HG03139 (cell line): ENCODE results near the gene DCTN5.
A peak's percentile ranks its signal among the peaks of the same experiment; 100 is the strongest.

ENCODE experiments used
- ATAC-seq: cut with Tn5 transposase; IDR thresholded peaks from one replicate; pipeline ENCODE4 v1.9.1; 2021; ENCODE audit not compliant: unreplicated experiment

The DCTN5 gene

DNA sequence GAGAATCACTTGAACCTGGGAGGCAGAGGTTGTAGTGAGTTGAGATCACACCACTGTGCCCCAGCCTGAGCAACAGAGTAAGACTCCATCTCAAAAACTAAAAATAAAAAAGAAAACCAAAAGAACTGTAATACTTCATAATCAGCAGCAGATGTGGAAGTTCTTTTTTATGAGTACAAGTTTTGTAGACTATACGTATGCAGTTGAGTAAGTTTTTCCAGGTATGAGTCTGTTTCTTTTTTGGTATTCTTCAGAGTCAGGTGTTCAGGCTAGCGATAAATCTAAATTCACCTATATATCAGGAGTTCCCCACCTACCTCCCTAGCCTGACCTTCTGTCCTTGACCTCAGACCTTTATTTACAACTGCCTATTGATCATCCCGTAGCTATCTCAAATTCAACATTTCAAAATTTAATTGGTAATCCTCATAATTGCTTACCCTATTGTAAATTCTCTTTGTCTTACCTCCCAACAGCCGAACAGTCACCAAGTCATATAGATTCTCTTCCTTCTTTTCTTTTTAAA, 10.7 kb downstream of the DCTN5 start:
- ATAC-seq = no peak

DNA sequence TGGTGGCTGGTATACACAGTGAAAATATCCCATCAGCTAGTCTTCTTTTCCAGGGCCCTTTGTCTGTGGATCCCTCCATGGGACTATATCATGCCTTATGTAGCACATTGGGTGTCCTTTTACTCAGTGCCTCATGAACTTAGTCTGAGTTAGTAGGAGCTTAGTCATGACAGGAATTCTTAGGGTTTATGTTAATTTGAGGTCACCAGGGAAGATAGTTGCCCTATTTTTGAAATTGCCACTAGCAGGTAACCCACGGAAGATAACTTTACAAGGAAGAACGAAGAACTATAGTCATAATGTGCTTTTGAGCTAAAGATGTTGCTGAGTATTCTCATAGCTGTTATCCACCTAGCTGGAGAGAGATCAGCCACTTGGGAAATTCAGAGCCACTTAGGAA, 22.7 kb downstream of the DCTN5 start:
- no peak for ATAC-seq

DNA sequence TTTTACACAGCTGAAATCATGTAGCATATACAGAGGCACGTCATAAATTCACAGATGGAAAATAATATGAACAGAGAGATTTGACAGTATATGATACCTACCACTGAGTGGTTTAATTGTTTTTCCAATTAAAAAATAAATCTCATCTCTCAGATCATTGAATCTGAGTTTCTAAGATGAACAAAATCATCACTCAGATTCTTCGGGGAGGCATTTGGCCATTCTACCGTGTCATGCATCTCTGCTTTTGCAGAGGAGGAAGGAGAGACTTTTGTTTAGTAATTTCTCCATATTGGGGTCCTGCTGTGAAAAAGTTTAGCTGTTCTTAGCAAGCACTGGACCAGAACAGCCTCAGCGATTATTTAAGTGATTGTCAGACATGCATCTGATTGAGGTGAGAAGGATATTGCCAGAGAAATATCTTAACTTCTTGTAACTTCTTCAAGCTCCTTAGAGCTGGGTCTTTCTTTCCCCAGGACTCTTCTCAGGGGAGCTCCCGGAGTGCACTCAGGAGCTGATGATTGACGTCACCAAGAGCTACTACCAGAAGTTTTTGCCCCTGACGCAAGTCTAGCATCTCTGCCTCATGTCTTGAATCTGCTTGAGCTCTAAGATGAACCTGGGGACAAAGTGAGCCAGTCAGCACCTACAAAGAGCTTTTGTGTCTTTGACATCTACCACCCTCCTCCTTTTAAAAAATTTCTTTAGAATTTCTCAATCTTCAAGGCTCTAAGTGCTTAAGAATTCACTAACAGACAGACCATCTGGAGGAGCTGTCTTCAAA, 25.5 kb downstream of the DCTN5 start:
- no peak for ATAC-seq

DNA sequence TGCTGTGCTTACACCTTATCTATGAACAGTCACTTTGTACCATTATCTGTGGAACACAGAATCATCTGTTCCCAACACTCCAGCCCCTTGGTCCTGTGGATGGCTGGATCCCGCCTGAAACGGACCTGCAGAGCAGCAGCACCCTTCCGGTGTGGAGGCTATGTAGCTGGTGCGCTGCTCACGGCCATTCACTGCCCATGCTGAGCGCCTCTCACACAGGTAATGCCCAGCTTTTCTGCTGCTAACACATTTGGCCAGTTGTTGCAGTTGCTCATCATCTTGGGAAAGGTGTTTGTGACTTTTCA, 26.0 kb downstream of the DCTN5 start:
- no peak for ATAC-seq

DNA sequence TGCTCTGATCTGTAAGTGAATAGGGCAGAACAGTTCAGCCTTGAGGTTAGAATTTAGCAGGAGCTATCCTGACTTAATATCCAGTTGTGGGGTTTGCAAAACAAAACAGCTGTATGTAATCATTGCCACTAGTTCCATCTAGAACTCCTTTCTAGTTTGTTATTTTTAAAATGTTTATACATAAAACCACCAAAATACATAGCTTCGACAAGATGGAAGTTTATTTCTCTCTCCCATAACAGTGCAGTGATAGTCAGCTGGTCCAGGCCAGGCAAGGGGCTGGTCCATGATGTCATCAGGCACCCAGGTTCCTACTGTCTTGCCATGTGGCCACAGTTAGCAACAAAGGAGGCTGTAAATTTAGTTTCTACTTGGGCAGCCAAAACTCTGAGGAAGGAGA, 27.0 kb downstream of the DCTN5 start:
- ATAC-seq = no peak

DNA sequence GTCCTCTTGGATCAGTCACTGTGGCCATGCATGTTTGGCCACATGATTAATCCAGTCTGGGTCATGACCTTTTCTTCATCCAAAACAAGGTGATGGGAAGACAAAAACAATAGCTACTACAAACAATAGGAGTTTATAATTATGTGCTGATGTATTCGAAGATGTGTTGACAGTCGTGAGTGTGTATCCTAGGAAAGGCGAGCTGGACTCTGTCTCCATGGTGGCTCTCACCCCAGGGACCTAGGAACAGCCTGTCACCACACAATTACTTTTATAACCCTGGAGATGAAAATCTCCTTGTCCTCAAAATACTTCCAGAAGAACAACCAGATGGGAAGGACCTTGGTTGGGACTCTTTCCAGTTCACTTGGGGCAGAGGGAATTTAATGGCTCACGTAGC, 27.6 kb downstream of the DCTN5 start:
- ATAC-seq = no peak

DNA sequence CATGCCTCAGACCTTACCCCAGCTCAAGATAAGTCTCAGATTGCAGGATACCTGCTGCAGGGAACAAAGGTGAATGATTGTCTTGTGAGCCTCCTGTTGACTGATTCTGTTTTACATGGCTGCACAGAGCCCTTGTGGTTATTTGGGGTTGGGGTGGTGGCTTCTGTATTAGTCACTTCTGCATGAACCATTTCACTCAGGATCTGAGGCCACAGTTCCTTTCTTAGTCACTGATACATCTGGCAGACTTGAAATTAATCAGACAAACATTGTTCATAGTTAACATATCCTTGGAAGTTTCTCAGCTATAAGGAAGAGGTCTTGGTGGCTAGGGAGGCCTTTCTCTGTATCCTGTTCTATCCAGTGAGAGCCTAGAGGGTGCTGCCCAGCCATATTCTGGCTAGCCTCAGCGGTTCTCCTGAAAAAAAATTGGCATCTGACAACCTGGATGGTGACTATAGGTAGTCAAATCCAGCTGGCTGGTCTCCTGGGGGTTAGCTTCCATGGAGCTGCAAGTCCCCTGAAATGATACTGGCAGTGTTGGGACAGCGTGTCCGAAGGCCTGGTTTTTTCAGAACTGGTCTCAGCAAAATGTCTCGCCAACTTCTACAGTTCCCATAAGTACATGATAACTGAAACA, 29.0 kb downstream of the DCTN5 start:
- ATAC-seq = peak; percentile 91

DNA sequence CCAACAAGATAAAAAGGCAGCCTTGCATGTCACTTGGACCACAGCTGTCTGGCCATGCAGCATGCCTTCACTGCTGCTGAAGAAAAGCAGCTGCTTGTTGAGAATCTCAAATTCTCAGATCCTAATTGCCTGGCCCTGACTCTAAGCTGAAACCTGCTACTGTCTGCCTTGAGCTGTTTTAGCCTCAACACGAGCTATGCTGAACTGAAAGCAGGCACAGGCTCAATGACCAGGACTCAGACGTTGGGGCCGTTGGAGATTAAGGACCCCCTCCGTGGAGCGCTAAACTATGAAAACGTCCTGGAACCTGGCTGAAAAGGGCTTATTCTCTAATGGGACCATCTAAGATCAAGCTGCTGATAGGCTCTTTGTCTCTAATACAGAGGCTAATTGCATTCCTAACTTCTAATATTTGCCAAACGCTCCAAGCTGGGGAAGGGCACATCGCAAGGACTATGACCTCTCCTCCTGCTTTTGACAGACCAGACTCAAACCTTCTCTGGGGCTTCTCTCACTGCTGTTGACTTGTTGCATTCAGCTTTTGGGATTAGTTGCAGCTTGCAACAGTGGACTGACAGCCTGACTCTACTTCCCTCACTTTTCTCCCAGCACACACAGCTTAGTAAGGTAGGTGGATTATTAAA, 32.8 kb downstream of the DCTN5 start:
- ATAC-seq = no peak

DNA sequence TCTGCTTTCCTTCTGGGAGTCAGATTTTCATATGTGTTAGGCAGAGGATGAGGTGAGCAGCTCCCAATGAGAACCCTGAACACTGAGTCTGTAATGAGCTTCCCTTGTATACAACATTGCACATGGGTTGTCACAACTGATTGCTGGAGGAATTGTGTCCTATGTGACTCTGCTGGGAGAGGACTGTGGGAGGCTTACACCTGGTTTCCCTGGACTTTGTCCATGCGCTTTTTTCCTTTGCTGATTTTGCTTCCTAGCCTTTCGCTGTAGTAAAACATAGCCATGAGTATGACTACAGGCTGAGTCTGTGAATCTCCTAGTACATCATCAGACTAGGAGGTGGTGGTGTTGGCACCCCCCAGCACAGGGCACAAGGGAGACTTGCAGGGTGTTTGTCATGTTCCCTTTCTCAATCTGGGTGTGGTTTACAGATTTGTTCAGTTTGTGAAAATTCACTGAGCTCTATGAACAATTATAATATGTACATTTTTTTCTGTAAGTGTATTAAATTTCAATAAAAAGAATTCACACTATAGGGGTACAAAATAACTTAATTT, 35.7 kb downstream of the DCTN5 start:
- no peak for ATAC-seq

DNA sequence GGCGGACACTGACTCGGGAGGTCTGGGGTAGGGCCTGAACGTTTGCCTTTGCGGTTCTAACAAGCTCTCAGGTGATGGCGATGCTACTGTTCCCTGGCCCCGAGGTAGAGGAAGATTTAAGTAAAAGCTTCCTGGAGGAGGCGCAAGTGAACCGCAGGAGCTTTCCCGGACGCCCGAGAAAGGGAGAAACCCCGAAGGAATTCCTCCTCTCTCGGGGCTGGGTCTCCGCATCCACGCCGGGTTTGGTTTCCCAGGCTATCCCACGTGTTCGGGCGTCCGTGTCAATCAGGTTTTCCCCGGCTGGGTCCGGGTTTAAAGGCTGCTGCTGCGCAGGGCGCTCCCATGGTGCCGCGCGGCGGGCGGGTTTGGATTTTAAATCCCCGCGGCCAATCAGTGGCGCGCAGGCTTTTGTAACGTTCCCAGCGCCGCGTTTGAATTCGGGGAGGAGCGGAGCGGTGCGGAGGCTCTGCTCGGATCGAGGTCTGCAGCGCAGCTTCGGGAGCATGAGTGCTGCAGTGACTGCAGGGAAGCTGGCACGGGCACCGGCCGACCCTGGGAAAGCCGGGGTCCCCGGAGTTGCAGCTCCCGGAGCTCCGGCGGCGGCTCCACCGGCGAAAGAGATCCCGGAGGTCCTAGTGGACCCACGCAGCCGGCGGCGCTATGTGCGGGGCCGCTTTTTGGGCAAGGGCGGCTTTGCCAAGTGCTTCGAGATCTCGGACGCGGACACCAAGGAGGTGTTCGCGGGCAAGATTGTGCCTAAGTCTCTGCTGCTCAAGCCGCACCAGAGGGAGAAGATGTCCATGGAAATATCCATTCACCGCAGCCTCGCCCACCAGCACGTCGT, 37.4 kb downstream of the DCTN5 start, which contains the start of gene PLK1:
TSS of gene PLK1 (plus strand) at position 460 of the 844 bp plus-strand sequence. CDS start at position 504, 44 bp downstream.
- ATAC-seq = peak; percentile 76

DNA sequence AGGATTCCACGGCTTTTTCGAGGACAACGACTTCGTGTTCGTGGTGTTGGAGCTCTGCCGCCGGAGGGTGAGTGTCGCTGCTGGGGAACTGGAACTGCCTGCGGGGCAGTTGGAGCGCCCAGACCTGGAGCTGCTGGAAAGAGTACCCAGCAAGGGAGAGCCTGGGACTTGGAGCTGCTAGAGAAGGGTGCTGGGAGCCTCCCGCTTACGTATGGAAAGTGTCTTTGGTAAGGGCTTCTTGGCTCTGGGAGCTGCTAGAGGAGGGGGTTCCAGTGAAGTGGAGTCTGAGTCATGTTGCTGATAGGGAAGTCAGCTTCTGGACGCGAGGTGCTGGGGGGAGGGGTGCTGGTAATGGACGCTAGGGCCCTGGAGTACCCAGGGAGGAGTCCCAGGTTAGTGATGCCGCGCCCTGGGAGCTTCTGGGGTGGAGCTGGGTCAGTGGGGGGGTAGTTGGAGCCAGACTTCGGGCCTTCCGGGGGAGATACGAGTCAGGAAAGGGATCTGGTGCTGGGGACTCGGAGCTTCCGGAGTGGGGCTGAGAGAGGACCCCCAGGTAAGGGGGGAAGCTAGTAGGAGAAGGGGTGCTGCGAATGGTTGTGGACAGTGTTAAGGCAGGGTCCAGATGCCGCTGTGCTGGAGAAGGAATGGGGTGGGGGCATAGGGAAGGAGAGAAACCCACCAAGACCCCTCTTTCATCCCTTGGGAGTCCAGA, 38.2 kb downstream of the DCTN5 start:
- ATAC-seq = no peak

DNA sequence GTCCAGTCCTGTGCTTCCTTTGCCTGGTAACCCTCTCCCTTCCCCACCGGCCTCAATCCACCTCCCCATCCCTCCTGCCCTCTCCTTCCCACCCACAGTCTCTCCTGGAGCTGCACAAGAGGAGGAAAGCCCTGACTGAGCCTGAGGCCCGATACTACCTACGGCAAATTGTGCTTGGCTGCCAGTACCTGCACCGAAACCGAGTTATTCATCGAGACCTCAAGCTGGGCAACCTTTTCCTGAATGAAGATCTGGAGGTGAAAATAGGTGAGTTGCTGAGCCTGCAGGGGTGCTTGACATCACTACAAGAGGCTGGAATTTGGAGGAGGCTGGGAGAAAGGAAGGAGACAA, 38.7 kb downstream of the DCTN5 start:
- no peak for ATAC-seq

DNA sequence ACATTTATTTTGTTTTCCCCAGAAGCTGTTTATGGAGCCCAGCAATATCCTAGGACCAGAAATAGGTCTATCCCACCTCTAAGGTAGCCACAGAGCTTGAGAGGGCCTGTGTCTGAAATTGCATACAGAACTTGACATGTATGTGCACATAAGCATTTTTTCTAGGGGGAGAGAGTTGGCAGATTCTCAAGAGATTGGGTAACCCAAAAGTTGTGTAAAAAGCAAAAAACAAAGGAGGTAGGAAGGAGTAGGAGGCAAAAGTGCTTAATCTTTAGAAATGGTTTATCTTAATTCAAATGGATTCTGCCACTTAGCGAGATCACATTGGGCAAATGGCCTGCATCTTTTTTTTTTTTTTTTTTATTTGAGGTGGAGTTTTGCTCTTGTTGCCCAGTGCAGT, 40.9 kb downstream of the DCTN5 start:
- ATAC-seq = no peak

DNA sequence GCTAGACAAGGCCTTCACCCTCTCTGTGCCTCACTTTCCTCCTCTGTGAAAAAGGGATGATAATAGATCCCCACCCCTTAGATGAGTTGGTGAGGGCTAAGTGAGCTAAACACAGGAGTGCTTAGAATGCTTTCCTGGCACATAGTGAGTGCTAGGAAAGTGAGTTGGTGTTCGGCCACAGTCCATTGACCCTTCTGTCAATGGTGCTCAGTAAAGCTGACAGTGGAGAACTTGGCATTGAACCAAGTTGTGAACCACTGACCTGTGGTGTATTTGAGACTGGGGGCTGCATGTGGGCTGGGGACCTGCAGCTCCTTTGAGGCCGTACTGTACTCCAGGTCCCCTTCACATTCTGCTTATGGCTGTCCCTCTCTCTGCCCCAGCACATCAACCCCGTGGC, 42.2 kb downstream of the DCTN5 start:
- ATAC-seq = no peak

DNA sequence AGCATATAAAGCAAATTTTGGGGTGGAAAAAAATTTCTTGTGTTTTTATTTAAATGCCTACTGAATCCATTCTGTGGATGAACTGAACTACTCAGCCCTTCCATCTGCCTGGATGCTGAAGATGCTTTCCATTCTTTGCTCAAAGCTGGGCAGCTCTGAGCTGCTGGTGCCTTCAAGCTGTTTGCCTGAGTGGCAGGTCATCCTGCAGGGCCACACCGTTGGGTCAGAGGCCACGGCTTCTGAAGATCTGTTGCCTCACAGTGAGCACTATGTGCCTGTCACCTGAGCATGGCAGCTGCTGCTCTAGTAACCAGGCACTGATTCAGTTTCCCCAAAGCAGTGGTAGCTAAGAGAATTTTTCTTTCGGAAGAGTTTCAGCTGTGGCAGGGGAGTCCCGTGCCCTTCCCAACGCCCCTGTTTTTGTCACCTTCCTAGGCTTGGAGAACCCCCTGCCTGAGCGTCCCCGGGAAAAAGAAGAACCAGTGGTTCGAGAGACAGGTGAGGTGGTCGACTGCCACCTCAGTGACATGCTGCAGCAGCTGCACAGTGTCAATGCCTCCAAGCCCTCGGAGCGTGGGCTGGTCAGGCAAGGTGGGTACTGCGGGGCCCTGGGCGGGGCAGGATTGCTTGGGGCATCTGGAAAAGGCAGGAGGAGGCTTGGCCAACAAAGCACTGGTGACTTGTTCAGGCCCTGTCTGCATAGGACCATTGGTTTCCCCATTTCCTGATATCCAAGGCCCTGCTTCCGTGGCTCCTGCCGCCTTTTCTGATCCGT, 46.0 kb downstream of the DCTN5 start:
- no peak for ATAC-seq

DNA sequence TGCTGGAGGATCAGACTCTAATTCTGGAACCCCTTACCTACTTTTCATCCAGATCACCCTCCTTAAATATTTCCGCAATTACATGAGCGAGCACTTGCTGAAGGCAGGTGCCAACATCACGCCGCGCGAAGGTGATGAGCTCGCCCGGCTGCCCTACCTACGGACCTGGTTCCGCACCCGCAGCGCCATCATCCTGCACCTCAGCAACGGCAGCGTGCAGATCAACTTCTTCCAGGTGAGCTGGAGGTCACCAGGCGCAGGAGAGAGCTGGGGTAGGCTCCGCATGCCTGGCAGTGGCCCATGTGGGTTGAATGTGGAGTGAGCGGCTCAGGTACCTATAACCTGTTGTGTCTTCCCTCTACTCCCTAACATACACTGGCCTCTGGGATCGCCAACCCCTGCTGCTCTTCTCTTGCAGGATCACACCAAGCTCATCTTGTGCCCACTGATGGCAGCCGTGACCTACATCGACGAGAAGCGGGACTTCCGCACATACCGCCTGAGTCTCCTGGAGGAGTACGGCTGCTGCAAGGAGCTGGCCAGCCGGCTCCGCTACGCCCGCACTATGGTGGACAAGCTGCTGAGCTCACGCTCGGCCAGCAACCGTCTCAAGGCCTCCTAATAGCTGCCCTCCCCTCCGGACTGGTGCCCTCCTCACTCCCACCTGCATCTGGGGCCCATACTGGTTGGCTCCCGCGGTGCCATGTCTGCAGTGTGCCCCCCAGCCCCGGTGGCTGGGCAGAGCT, 48.3 kb downstream of the DCTN5 start:
- ATAC-seq = no peak

DNA sequence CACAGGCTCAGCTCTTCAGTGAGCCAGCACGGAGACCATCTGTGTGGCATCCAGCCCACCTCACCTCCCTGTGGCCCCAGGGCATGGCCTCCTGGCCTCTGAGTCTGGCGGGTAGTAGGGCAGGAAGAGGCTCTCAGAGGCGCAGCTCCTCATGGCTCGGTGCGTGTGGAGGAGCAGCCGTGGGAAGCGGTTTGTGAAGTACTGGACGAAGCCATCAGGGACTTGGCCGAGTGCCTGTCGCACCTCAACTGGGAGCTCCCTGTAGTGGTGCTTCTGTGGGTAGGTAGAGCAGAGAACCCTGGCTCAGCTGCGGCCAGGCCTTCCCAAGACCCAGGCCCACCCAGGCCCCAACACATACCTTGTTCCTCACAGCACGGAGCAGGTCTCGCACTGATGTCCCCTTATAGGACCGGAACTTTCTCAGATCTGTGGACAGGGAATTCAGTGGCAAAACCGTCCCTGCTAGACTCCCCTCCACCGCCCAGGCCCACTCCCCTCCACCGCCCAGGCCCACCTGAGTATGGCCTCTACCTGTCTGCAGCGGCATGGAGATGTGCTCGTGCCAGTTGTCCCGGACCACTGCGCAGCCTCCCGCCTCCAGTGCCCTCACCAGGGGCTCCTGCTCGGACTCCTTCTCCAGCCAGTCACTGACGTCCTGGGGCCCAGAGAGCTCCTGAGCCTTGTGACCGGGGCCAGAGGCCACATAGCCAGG, 49.7 kb downstream of the DCTN5 start:
- no peak for ATAC-seq

DNA sequence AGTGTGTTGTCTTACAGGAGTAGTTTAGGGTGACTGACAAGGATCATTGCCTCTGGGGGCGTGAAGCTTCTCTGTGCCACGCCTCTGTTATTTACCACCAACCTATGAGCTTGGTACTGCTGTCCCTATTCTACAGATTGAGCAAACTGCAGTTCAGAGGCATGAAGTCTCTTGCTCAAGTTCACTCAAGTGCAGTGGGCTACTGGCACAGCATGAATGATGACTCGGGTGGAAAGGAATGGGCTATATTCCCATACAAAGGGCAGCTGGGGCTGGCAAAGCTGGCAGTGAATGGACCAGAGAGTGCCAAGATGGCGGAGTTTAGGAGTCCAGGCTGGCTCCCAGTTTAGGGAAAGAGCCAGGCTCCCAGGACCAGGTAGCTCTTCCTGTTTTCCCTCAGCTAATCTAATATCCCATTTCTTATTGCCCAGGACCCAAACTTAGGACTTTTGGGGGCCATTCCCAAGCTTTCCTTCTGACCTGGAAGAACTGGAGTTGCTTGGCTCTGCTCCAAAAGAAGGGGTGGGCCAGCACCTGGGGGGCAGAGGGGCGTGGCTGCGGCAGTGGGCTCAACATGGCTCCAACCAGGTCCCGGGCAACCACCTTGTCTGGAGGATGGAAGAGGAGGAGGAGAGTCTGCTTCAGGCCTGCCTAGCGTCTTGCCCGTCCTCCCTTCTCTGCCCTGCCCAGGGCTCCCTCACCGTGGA, 50.4 kb downstream of the DCTN5 start:
- ATAC-seq = no peak
